Measurements from ENCODE around the gene EXOSC2.

EXOSC2 gene

GRCh38 chr9:130728721-130729120 lies 35.1 kb downstream of the EXOSC2 start:
- no peaks in the 10 kb centered on the region for H3F3A ChIP-seq (ENCODE audit: insufficient read depth)
- H3K36me3 ChIP-seq (ENCODE audit: low read length) = no peaks in the 10 kb centered on the region
- no peak overlapping the region for H2AFZ ChIP-seq (ENCODE audit: low read depth, low read length, severe bottlenecking)
- H3K4me2 ChIP-seq (ENCODE audit: low read depth, low read length, poor library complexity, severe bottlenecking) = no peak overlapping the region
- no peaks in the 10 kb centered on the region for H3K79me2 ChIP-seq (ENCODE audit: insufficient read depth, low read length)
- H3K9me2 ChIP-seq (replicated peaks; ENCODE audit: insufficient read depth, low read length) = no peaks in the 10 kb centered on the region
- no peak overlapping the region for H3K4me3 ChIP-seq (ENCODE audit: insufficient read depth, low read length, poor library complexity, severe bottlenecking)
- H3K9me3 ChIP-seq (ENCODE audit: insufficient read depth, low read length) = no peaks in the 10 kb centered on the region
- no peak overlapping the region for H3K27ac ChIP-seq (ENCODE audit: low read depth, low read length)
- TF ChIP-seq EZH2phosphoT487 (conservative IDR thresholded peaks at IDR 0.05; ENCODE audit: low read length) (no peak), CTCF (IDR thresholded peaks at IDR 0.05; ENCODE audit: insufficient read depth, low read length, poor library complexity, severe bottlenecking) (no peak)
- no peak overlapping the region for H3K9ac ChIP-seq (ENCODE audit: low read length)
- H3K27me3 ChIP-seq (ENCODE audit: low read length) = no peaks in the 10 kb centered on the region
- no peaks in the 10 kb centered on the region for H4K20me1 ChIP-seq (ENCODE audit: low read depth, low read length)

GRCh38 chr9:130729145-130729544 lies 35.6 kb downstream of the EXOSC2 start:
- Histone ChIP-seq H3K9me3 (ENCODE audit: insufficient read depth, low read length) (no peaks in the 10 kb centered on the region), H3K27ac (ENCODE audit: low read depth, low read length) (no peak overlapping the region), H3K36me3 (ENCODE audit: low read length) (no peaks in the 10 kb centered on the region), H3K79me2 (ENCODE audit: insufficient read depth, low read length) (no peaks in the 10 kb centered on the region), H3K4me2 (ENCODE audit: low read depth, low read length, poor library complexity, severe bottlenecking) (no peak overlapping the region), H2AFZ (ENCODE audit: low read depth, low read length, severe bottlenecking) (no peak overlapping the region), H3K9ac (ENCODE audit: low read length) (no peak overlapping the region), H4K20me1 (ENCODE audit: low read depth, low read length) (no peaks in the 10 kb centered on the region), H3F3A (ENCODE audit: insufficient read depth) (no peaks in the 10 kb centered on the region), H3K9me2 (replicated peaks; ENCODE audit: insufficient read depth, low read length) (no peaks in the 10 kb centered on the region), H3K4me3 (ENCODE audit: insufficient read depth, low read length, poor library complexity, severe bottlenecking) (no peak overlapping the region), H3K27me3 (ENCODE audit: low read length) (no peaks in the 10 kb centered on the region)
- TF ChIP-seq EZH2phosphoT487 (conservative IDR thresholded peaks at IDR 0.05; ENCODE audit: low read length) (no peak), CTCF (IDR thresholded peaks at IDR 0.05; ENCODE audit: insufficient read depth, low read length, poor library complexity, severe bottlenecking) (no peak)

- Histone ChIP-seq H3K4me2 (ENCODE audit: low read depth, low read length, poor library complexity, severe bottlenecking) (no peak overlapping the region), H3K36me3 (ENCODE audit: low read length) (no peaks in the 10 kb centered on the region), H2AFZ (ENCODE audit: low read depth, low read length, severe bottlenecking) (no peak overlapping the region), H3K9ac (ENCODE audit: low read length) (no peak overlapping the region), H3K27me3 (ENCODE audit: low read length) (no peaks in the 10 kb centered on the region), H3K9me3 (ENCODE audit: insufficient read depth, low read length) (no peaks in the 10 kb centered on the region), H3K79me2 (ENCODE audit: insufficient read depth, low read length) (0 out of 2 replicates have a peak, but pooled peaks cover 5% of the 10 kb centered on the region), H3K9me2 (replicated peaks; ENCODE audit: insufficient read depth, low read length) (no peaks in the 10 kb centered on the region), H4K20me1 (ENCODE audit: low read depth, low read length) (no peaks in the 10 kb centered on the region), H3K4me3 (ENCODE audit: insufficient read depth, low read length, poor library complexity, severe bottlenecking) (no peak overlapping the region), H3F3A (ENCODE audit: insufficient read depth) (no peaks in the 10 kb centered on the region), H3K27ac (ENCODE audit: low read depth, low read length) (no peak overlapping the region)
- TF ChIP-seq CTCF (IDR thresholded peaks at IDR 0.05; ENCODE audit: insufficient read depth, low read length, poor library complexity, severe bottlenecking) (no peak), EZH2phosphoT487 (conservative IDR thresholded peaks at IDR 0.05; ENCODE audit: low read length) (no peak)
Measured at GRCh38 chr9:130731355-130731754, 37.8 kb downstream of the EXOSC2 start.

Data from SU-DHL-6 (cell line).